Measurements from ENCODE around the gene CTNNA3. TPM values are rescaled to one million over a fixed set of nuclear protein-coding genes. Genes with fewer than 3 reads are reported as not detected.
"Not testable (repeated sequence)": the region's sequence is repeated elsewhere in the genome, so short reads cannot be mapped to it uniquely, and the experiment has no call there.

Gene CTNNA3
- total and polyA plus RNA-seq, 4 donors: under 0.01 to 39.8 (median 0.09) TPM

DNA sequence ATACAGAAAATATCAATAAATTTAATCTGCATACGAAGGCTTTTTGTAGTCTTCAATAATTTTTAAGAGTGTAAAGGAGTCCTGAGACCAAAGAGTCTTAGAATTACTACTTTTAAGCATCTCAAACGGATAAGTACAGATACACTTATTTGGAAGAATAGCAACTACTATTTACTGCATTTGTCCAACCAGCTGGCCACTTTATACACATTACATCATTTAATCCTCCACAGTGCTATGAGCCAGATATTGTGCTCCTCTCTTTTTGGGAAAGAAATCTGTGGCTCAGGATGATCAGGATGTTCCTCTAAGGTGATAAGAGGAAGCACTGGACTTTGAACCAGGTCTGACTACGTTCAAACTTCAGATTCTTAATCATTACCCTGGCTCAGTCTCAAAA, 1358.8 kb downstream of the CTNNA3 start:
- Histone ChIP-seq H3K27ac (ENCODE audit: low read depth in 1 of 2, low read length in 1 of 2) (no peak overlapping the region), H3K27me3 (ENCODE audit: control insufficient read depth in 3 of 3, insufficient read depth in 3 of 3, low read length in 2 of 3) (no peaks in the 10 kb centered on the region), H3K9ac (ENCODE audit: insufficient read depth in 1 of 2, low read length in 2 of 2) (no peak overlapping the region), H3K4me1 (ENCODE audit: control insufficient read depth in 5 of 5, insufficient read depth in 5 of 5, low read length in 5 of 5) (no peaks in the 10 kb centered on the region), H3K4me3 (no peak overlapping the region), H3K36me3 (ENCODE audit: control insufficient read depth in 4 of 4, insufficient read depth in 4 of 4, low read length in 4 of 4) (no peaks in the 10 kb centered on the region), H3K9me3 (ENCODE audit: control insufficient read depth in 4 of 4, insufficient read depth in 3 of 4, low read length in 3 of 4) (peaks cover 0 to 2% (median 0%) of the 10 kb centered on the region in 4 donors)
- WGBS, 2 donors: 43 to 44% methylated on average over 3 of the region's 3 CpGs
- no peak for ATAC-seq (ENCODE audit: insufficient read depth, low FRiP score)
- no peak for TF ChIP-seq CTCF (IDR thresholded peaks at IDR 0.05; ENCODE audit: control extremely low read depth, extremely low read depth)
- DNase-seq: peak in 2 of 3 donors; percentile 68 to 70

GRCh38 chr10:66336791-66337190, 1359.2 kb downstream of the CTNNA3 start:
- Histone ChIP-seq H3K9me3 (ENCODE audit: control insufficient read depth in 4 of 4, insufficient read depth in 3 of 4, low read length in 3 of 4) (peaks cover 0 to 2% (median 0%) of the 10 kb centered on the region in 4 donors), H3K9ac (ENCODE audit: insufficient read depth in 1 of 2, low read length in 2 of 2) (no peak overlapping the region), H3K27me3 (ENCODE audit: control insufficient read depth in 3 of 3, insufficient read depth in 3 of 3, low read length in 2 of 3) (no peaks in the 10 kb centered on the region), H3K4me1 (ENCODE audit: control insufficient read depth in 5 of 5, insufficient read depth in 5 of 5, low read length in 5 of 5) (no peaks in the 10 kb centered on the region), H3K27ac (ENCODE audit: low read depth in 1 of 2, low read length in 1 of 2) (no peak overlapping the region), H3K4me3 (no peak overlapping the region), H3K36me3 (ENCODE audit: control insufficient read depth in 4 of 4, insufficient read depth in 4 of 4, low read length in 4 of 4) (no peaks in the 10 kb centered on the region)
- TF ChIP-seq CTCF (IDR thresholded peaks at IDR 0.05; ENCODE audit: control extremely low read depth, extremely low read depth): no peak
- DNase-seq (peak in 2 of 3 donors; percentile 59 to 62), ATAC-seq (ENCODE audit: insufficient read depth, low FRiP score) (no peak)

- ATAC-seq (ENCODE audit: insufficient read depth, low FRiP score); DNase-seq: not testable (repeated sequence)
- 92% methylated on average over 7 to 8 of the region's 8 CpGs for WGBS, 2 donors
These were observed 1360.2 kb downstream of the CTNNA3 start for GRCh38 chr10:66335753-66336152.

GRCh38 chr10:66329147-66329546, 1366.8 kb downstream of the CTNNA3 start:
- no peak for TF ChIP-seq CTCF (IDR thresholded peaks at IDR 0.05; ENCODE audit: control extremely low read depth, extremely low read depth)
- Histone ChIP-seq H3K36me3 (ENCODE audit: control insufficient read depth in 4 of 4, insufficient read depth in 4 of 4, low read length in 4 of 4) (no peaks in the 10 kb centered on the region), H3K27ac (ENCODE audit: low read depth in 1 of 2, low read length in 1 of 2) (no peak overlapping the region), H3K9ac (ENCODE audit: insufficient read depth in 1 of 2, low read length in 2 of 2) (no peak overlapping the region), H3K4me1 (ENCODE audit: control insufficient read depth in 5 of 5, insufficient read depth in 5 of 5, low read length in 5 of 5) (no peaks in the 10 kb centered on the region), H3K4me3 (no peak overlapping the region), H3K27me3 (ENCODE audit: control insufficient read depth in 3 of 3, insufficient read depth in 3 of 3, low read length in 2 of 3) (no peaks in the 10 kb centered on the region), H3K9me3 (ENCODE audit: control insufficient read depth in 4 of 4, insufficient read depth in 3 of 4, low read length in 3 of 4) (no peaks in the 10 kb centered on the region)
- DNase-seq: no peak
- ATAC-seq (ENCODE audit: insufficient read depth, low FRiP score): no peak
- 94 to 96% methylated on average over 7 of the region's 7 CpGs for WGBS, 2 donors

More at GRCh38 chr10:66335753-66336152, 1360.2 kb downstream of the CTNNA3 start:
- H3K27me3 ChIP-seq (ENCODE audit: control insufficient read depth in 3 of 3, insufficient read depth in 3 of 3, low read length in 2 of 3); H3K4me3 ChIP-seq; H3K4me1 ChIP-seq (ENCODE audit: control insufficient read depth in 5 of 5, insufficient read depth in 5 of 5, low read length in 5 of 5); H3K9ac ChIP-seq (ENCODE audit: insufficient read depth in 1 of 2, low read length in 2 of 2); H3K9me3 ChIP-seq (ENCODE audit: control insufficient read depth in 4 of 4, insufficient read depth in 3 of 4, low read length in 3 of 4); H3K36me3 ChIP-seq (ENCODE audit: control insufficient read depth in 4 of 4, insufficient read depth in 4 of 4, low read length in 4 of 4); H3K27ac ChIP-seq (ENCODE audit: low read depth in 1 of 2, low read length in 1 of 2): not testable (repeated sequence)
